Gastroesophageal sphincter (tissue), 4 donors: ENCODE results near the gene DLL1. TPM values are rescaled to one million over a fixed set of nuclear protein-coding genes. Genes with fewer than 3 reads are reported as not detected.
A peak's percentile ranks its signal among the peaks of the same experiment; 100 is the strongest.

Source experiments
- ATAC-seq: fragments of 150-250 bp; one replicate; pipeline ENCODE4 v1.9.1; 2016; ENCODE audit warnings: mild to moderate bottlenecking, moderate library complexity
- H3K27ac ChIP-seq, 4 donors: fragments of 200-600 bp; sonication (generic) in 3 of 4; 1 replicate in 3 of 4; 2 replicates in 1 of 4; pipeline ENCODE4 v1.5.1; 2016 to 2019
- H3K27me3 ChIP-seq: fragments of 200-600 bp; sonication (generic); one replicate; pipeline ENCODE4 v1.5.1; 2019
- H3K36me3 ChIP-seq, 2 donors: fragments of 200-600 bp; sonication (generic); one replicate each; pipeline ENCODE4 v1.5.1; 2019; ENCODE audit warnings: control low read depth in 1 of 2
- H3K4me1 ChIP-seq, 3 donors: fragments of 200-600 bp; sonication (generic); 1 replicate in 2 of 3; 2 replicates in 1 of 3; pipeline ENCODE4 v1.5.1; 2016 to 2019; ENCODE audit warnings: control low read depth in 2 of 3
- H3K4me3 ChIP-seq, 2 donors: fragments of 200-600 bp; sonication (generic); one replicate each; pipeline ENCODE4 v1.5.1; 2019; ENCODE audit warnings: mild to moderate bottlenecking in 1 of 2, moderate library complexity in 1 of 2
- H3K9me3 ChIP-seq, 3 donors: fragments of 200-600 bp; sonication (generic); one replicate each; pipeline ENCODE4 v1.5.1; 2017 to 2019; ENCODE audit warnings: control low read depth in 2 of 3
- CTCF ChIP-seq, 4 experiments: fragments of 200-600 bp in 2 of 4; fragments of 450-650 bp in 2 of 4; sonication (generic) in 1 of 4; IDR thresholded peaks; one replicate each; pipeline ENCODE4 v1.5.1; 2017 to 2019; ENCODE audit warnings: antibody characterized with exemption in 4 of 4, mild to moderate bottlenecking in 2 of 4, moderate library complexity in 2 of 4
- EP300 ChIP-seq: sonication (generic); formaldehyde crosslinking; IDR thresholded peaks from one replicate; pipeline ENCODE4 v1.6.1; 2017; ENCODE audit warnings: antibody characterized with exemption, mild to moderate bottlenecking
- POLR2A ChIP-seq, 2 donors: fragments of 450-650 bp; IDR thresholded peaks; one replicate each; pipeline ENCODE4 v1.6.1; 2017; ENCODE audit warnings: antibody characterized with exemption in 2 of 2, mild to moderate bottlenecking in 2 of 2, moderate library complexity in 1 of 2
- POLR2AphosphoS5 ChIP-seq: sonication (generic); formaldehyde crosslinking; IDR thresholded peaks from one replicate; pipeline ENCODE4 v1.6.1; 2017; ENCODE audit warnings: antibody characterized with exemption
- WGBS, 2 donors: methylation state at CpG; one replicate each; pipeline ENCODE4 v1.1.5; 2018; ENCODE audit warnings: low coverage in 1 of 2; 5-methylcytosine and 5-hydroxymethylcytosine counted together
- total RNA-seq, 4 donors: library from RNA; depleted of rRNA; stranded (reverse); fragments of >200 nt; gene quantifications; one replicate each; pipeline ENCODE4 v1.1.0, GENCODE V29; 2016

The DLL1 gene
- total RNA-seq, 4 donors from 2014 or later: 5.3 to 11.8 (median 6.5) TPM

- TF ChIP-seq EP300 (no peak), POLR2AphosphoS5 (no peak), POLR2A (IDR thresholded peaks at IDR 0.05) (no peak), CTCF (IDR thresholded peaks at IDR 0.05) (no peak)
- H3K27me3 ChIP-seq: no peaks in the 10 kb centered on the region
- no peak for ATAC-seq
- peaks cover 9 to 65% (median 12%) of the 10 kb centered on the region in 3 donors for H3K4me1 ChIP-seq
- 95 to 100% methylated on average over 1 of the region's 1 CpG for WGBS, 2 donors
- peaks cover 0 to 6% of the 10 kb centered on the region in 2 donors for H3K36me3 ChIP-seq
- no peaks in the 10 kb centered on the region for H3K9me3 ChIP-seq
- H3K4me3 ChIP-seq: no peak overlapping the region
- no peak overlapping the region for H3K27ac ChIP-seq
Measured at GRCh38 chr6:170308761-170309160, 17.9 kb upstream of the DLL1 start.

GRCh38 chr6:170307080-170307545, 16.2 kb upstream of the DLL1 start:
- no peaks in the 10 kb centered on the region for H3K27me3 ChIP-seq
- peak overlapping the region; percentile 88 to 97 for H3K4me3 ChIP-seq
- peak overlapping the region; percentile 72 to 96 (median 90) for H3K27ac ChIP-seq
- no peak for TF ChIP-seq CTCF (IDR thresholded peaks at IDR 0.05)
- no peak for TF ChIP-seq POLR2A (IDR thresholded peaks at IDR 0.05)
- no peak for TF ChIP-seq POLR2AphosphoS5
- no peak for TF ChIP-seq EP300
- H3K9me3 ChIP-seq: no peaks in the 10 kb centered on the region
- 4 to 5% methylated on average over 13 to 15 of the region's 15 CpGs for WGBS, 2 donors
- peaks cover 0 to 6% of the 10 kb centered on the region in 2 donors for H3K36me3 ChIP-seq
- ATAC-seq: no peak
- H3K4me1 ChIP-seq: peaks cover 9 to 54% (median 12%) of the 10 kb centered on the region in 3 donors

- peak within 1 kb of the TSS; percentile 72 to 96 (median 90) for H3K27ac ChIP-seq
- peak; percentile 92 for TF ChIP-seq POLR2AphosphoS5
- peak; percentile 81 to 92 for TF ChIP-seq POLR2A (IDR thresholded peaks at IDR 0.05)
- no peak for TF ChIP-seq EP300
- TF ChIP-seq CTCF (IDR thresholded peaks at IDR 0.05): peak in 1 of 4 experiments; percentile 10
- H3K4me1 ChIP-seq: peaks cover 9 to 53% (median 12%) of the 10 kb centered on the region in 3 donors
- no peaks in the 10 kb centered on the region for H3K9me3 ChIP-seq
- H3K36me3 ChIP-seq: peaks cover 0 to 6% of the 10 kb centered on the region in 2 donors
- ATAC-seq: peak; percentile 99
- WGBS, 2 donors: 0 to 1% methylated on average over 12 to 17 of the region's 97 CpGs
- peak within 1 kb of the TSS; percentile 88 to 97 for H3K4me3 ChIP-seq
- no peaks in the 10 kb centered on the region for H3K27me3 ChIP-seq
Measured at GRCh38 chr6:170306324-170307079, 15.6 kb upstream of the DLL1 start, which contains the start of gene FAM120B. Gene FAM120B, plus strand, starts transcription at chr6:170306758. Its CDS starts 10,633 bp downstream, at chr6:170317391.

GRCh38 chr6:170305805-170306323, 15.0 kb upstream of the DLL1 start:
- Histone ChIP-seq H3K27me3 (no peaks in the 10 kb centered on the region), H3K27ac (peak overlapping the region in 3 of 4 donors; percentile 90 to 96 (median 91)), H3K4me3 (peak overlapping the region; percentile 88 to 97), H3K4me1 (peaks cover 9 to 48% (median 12%) of the 10 kb centered on the region in 3 donors), H3K36me3 (peaks cover 0 to under 1% of the 10 kb centered on the region in 2 donors), H3K9me3 (no peaks in the 10 kb centered on the region)
- peak; percentile 29 for ATAC-seq
- 25 to 63% methylated on average over 2 to 5 of the region's 29 CpGs for WGBS, 2 donors
- TF ChIP-seq EP300: no peak
- TF ChIP-seq POLR2A (IDR thresholded peaks at IDR 0.05): no peak
- no peak for TF ChIP-seq POLR2AphosphoS5
- no peak for TF ChIP-seq CTCF (IDR thresholded peaks at IDR 0.05)
